Hematopoietic multipotent progenitor cell treated with erythropoietin and hydrocortisone succinate and interleukin-3 and kit ligand, for 4 days (in vitro differentiated cells): ENCODE results near the gene PHACTR2.
A peak's percentile ranks its signal among the peaks of the same experiment; 100 is the strongest.
"Not testable (repeated sequence)": the region's sequence is repeated elsewhere in the genome, so short reads cannot be mapped to it uniquely, and the experiment has no call there.

ENCODE experiments used
- DNase-seq: peaks from one replicate; pipeline ENCODE4 v3.0.0-alpha.2; 2015

The PHACTR2 gene

GRCh38 chr6:143699430-143699825 is 21.7 kb downstream of the PHACTR2 start:
- DNase-seq: no peak

- no peak for DNase-seq
These were observed 23.1 kb downstream of the PHACTR2 start for GRCh38 chr6:143700684-143701348.

- DNase-seq: no peak
These were observed 23.8 kb downstream of the PHACTR2 start for GRCh38 chr6:143701349-143702234.

DNA sequence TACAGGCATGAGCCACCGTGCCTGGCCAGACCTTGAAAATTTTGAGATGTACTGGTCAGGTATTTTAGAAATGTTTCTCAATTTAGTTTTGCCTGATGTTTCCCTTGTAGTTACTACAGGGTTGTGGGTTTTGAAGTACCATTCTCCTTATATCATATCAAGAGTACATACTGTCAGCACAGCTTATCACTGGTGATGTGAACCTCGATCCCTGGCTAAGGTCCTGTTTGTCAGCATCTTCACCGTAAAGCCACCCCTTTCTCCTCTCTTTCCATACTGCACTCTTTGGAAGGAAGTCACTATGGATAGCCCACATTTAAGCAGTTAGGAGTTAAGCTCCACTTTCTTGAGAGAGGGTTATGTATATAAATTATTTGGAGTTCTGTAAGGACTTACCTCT is 27.8 kb downstream of the PHACTR2 start:
- no peak for DNase-seq

DNA sequence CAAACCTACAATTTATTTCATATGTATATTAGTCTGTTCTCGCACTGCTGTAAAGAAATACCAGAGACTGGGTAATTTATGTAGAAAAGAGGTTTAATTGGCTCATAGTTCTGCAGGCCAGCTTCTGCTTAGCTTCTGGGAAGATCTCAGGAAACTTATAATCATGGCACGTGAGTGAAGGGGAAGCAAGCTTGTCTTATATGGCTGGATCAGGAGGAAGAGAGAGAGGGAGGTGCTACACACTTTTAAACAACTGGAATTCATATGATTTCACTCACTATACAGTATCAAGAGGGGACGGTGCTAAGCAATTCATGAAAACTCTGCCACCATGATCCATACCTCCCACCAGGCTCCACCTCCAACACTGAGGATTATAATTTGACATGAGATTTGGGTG is 29.9 kb downstream of the PHACTR2 start:
- DNase-seq: no peak

DNA sequence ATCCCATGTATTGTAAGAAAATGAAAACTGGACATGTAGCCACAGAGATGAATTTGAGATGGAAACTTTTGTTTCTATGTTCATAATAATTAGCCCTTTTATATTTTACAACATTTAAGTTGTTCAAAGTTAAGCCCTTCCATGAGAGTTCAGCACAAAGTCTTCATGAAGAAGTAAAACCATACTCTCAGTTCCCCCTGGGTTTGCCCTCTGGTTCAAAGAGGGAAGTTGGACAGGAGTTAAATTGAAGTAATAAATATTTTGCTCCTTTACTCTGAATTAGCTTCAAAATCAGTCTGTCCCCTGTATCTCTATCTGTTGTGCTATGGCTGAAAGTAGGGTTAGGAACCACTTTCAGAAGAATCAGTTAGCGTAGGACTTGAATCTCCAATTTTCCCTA is 31.1 kb downstream of the PHACTR2 start:
- DNase-seq: no peak

GRCh38 chr6:143711714-143712113 is 33.9 kb downstream of the PHACTR2 start:
- no peak for DNase-seq

DNA sequence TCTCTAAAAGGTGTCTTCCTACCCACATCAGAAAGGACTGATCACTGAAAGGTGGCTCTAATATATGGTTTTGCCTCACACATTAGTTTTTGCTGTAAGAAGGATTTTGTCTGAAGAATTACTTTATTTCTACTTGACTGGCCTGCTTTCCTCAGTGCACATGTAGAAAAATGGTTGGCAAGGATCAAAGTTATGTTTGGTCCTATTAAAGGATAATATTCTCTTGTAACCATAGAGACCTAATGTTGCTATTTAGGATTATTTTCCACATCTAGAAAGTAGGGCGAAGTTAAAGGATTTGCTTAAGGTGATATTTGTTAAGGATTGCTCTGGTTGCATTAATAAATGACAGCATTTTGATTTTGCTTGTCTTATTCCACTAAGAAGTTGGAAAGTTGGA is 40.7 kb downstream of the PHACTR2 start:
- no peak for DNase-seq

DNA sequence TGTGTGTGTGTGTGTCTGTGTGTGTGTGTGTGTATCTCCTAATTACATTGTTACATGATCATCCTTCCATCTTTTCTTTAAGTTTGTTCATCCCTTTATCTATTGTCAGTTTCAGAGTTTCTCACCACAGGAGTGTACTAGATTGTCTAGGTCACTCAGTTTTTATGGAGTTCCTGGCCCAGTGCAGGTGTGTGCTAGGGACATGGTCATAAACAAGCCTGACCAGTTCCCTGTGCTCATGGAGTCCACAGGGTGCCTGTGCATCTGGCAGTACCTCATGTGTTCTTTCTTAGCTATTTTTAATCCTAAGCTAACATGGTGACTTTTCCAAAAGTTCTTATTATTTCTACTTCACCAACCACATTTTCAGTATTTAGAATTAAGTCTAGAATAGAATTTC is 43.9 kb downstream of the PHACTR2 start:
- DNase-seq: no peak

DNA sequence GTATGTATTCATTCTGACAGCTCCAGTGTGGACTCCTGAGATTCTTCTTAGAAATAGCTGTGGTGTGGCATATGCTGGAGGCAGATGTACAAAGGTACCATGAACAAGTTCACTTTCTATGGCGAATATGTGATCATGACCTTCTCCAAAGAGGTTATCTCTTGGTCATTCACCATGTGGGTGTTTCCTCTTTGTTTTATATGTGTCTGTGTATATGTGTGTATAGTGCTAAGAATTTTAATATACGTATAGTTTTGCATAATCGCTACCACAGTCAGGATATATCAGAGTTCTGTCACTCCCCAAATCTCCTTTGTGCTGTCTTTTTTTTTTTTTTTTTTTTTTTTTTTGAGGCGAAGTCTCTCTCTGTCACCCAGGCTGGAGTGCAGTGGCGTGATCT is 47.1 kb downstream of the PHACTR2 start:
- no peak for DNase-seq

GRCh38 chr6:143726015-143726647 is 48.4 kb downstream of the PHACTR2 start:
- no peak for DNase-seq

DNA sequence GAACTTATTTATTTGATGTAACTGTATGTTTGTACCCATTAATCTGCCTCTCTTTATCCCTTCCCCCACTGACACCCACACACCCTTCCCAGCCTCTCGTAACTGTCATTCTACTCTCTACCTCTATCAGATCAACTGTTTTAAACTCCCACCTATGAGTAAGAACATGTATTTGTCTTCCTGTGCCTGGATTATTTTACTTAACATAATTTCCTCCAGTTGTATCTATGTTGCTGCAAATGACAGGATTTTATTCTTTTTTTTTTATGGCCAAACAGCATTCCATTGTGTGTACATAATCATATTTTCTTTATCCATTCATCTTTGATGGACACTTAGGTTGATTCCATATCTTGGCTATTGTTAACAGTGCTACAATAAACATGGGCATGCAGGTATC is 49.3 kb downstream of the PHACTR2 start:
- DNase-seq: no peak

- DNase-seq: peak; percentile 45
These were observed 54.0 kb downstream of the PHACTR2 start for GRCh38 chr6:143731789-143732188.

GRCh38 chr6:143732536-143732935 is 54.8 kb downstream of the PHACTR2 start:
- DNase-seq: peak; percentile 66

DNA sequence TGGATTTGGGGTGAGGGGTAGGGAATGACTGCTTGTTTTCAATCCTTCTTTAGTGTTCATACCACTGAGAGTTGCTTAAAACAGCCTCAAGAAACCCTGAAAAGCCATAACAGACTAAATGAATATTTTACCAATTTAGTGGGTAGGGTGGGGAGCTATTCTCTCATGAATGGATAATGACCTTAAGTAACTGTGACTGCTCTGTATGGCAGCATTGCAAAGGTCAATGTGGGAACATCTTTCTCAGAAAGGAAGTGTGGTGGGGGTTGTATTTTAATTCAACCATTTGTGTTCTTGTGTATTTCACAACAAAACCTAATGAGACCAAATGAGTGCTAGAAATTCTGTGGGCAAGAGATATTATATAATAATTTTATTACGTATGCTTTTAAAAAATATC is 55.7 kb downstream of the PHACTR2 start:
- peak; percentile 27 for DNase-seq

- no peak for DNase-seq
These were observed 56.9 kb downstream of the PHACTR2 start for GRCh38 chr6:143734641-143735063.

- DNase-seq: not testable (repeated sequence)
These were observed 60.4 kb downstream of the PHACTR2 start for GRCh38 chr6:143738072-143738690.

DNA sequence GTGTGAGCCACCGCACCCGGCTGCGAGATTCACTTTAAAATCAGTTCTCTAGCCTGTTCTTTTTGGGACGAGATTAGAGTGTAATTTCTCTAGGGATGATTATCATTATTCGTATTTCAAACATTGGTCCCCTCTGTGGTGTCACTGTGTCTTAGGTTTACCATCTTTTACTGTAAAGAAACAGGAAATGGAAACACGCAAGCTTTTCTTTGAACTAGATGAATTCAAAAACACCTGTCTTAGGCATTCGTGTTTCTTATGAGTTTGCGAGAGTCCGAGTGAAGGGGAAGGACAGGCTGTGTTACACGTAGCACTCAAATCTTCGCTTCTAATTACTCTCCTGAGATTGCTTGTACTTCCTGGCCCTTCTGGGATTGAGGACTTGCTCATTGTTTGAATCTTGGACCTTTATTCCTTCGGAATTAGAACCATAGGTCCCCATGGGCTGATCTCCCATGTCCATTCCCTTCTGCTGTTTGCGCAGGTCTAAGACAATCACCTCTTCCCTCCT is 61.6 kb downstream of the PHACTR2 start:
- no peak for DNase-seq

- no peak for DNase-seq
These were observed 62.4 kb downstream of the PHACTR2 start for GRCh38 chr6:143740213-143740612.

- DNase-seq: peak; percentile 77
These were observed 63.7 kb downstream of the PHACTR2 start for GRCh38 chr6:143741480-143741879.

DNA sequence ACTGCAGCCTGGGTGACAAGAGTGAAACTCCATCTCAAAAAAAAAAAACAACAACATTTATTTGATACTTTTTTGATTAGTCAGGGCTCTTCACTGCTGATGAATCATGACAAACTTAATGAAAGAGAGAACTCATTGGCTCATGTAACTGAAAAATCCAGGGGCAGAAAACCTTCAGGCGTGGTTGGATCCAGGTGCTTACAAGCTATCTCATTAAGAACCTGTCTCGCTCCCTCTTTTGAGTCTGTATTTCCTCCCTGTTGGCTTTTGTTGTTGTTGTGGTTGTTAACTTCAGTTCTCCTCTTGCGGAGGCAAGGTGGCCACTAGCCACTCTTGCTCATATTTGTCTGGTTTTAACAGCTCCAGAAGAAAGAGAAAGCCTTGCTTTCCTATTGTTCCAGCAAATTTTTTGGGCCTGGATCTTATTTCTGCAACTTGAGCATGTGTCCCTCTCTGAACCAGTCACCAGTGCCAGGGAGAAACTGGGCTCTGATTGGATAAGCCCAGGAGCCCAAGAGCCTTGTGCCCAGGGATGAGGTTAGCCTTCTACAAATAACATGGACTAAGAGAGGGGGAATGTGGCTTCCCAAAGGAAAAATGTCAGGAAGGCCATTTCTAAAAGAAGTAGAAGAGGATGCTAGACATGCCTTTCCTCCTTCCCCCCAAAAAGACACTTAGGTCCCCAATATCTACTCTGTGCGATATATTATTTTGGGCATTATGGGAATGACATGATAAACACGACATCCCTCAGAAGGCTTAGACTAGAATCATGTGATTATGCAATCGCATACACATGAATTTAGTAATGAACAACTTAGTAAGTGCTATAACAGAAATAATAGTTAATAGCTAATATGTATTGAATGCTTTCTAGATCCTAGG is 64.5 kb downstream of the PHACTR2 start:
- DNase-seq: no peak

DNA sequence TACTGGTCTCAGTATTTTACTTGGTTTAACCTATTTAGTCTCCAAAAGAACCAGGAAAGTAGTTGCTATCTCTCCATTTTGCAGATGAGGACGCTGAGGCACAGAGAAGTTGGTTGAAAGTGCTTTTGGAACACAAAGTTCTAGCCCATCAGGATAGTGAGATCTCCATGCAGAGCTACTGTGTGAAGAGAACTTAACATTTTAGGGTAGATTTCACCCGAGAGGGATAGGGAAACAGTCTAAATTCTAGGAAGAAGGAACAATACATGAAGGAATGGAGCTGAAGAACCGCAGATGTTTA is 65.1 kb downstream of the PHACTR2 start:
- DNase-seq: no peak
